Stimulated activated CD4-positive, alpha-beta T cell treated with anti-CD3 and anti-CD28 coated beads, Interleukin-4, amount 100 ng/mL, for 48 hours (primary cell): Measurements from ENCODE around the gene MYO9B.

Experiments used
- DNase-seq, 2 donors: peaks; one replicate each; pipeline ENCODE4 v3.0.0-alpha.2; 2020; ENCODE audit warnings: low read depth in 2 of 2

MYO9B gene

GRCh38 chr19:17075035-17075863 lies at the start of gene MYO9B, which contains the start of gene HAUS8:
MYO9B (plus strand) TSS chr19:17075777; CDS start chr19:17101718, 25,941 bp downstream.
HAUS8 (minus strand) TSS chr19:17075452; CDS start chr19:17075422, 30 bp downstream.
- peak; percentile 99 for DNase-seq

GRCh38 chr19:17025991-17026658 lies 49.5 kb upstream of the MYO9B start:
- no peak for DNase-seq

GRCh38 chr19:17026706-17027534 lies 48.7 kb upstream of the MYO9B start, which contains the start of gene CPAMD8:
CPAMD8 (minus strand) TSS chr19:17026810; CDS start chr19:17026642, 168 bp downstream.
- no peak for DNase-seq

GRCh38 chr19:17027535-17027975 lies 48.0 kb upstream of the MYO9B start:
- DNase-seq = no peak

- no peak for DNase-seq
These were observed 43.8 kb upstream of the MYO9B start for GRCh38 chr19:17031741-17032140.

GRCh38 chr19:17035842-17036424 lies 39.6 kb upstream of the MYO9B start:
- DNase-seq = no peak

GRCh38 chr19:17036640-17037039 lies 38.9 kb upstream of the MYO9B start:
- DNase-seq = no peak

GRCh38 chr19:17037184-17037583 lies 38.4 kb upstream of the MYO9B start:
- DNase-seq = no peak

- DNase-seq = no peak
These were observed 37.5 kb upstream of the MYO9B start for GRCh38 chr19:17037966-17038500.

GRCh38 chr19:17041976-17042375 lies 33.6 kb upstream of the MYO9B start:
- no peak for DNase-seq

GRCh38 chr19:17043744-17044143 lies 31.8 kb upstream of the MYO9B start:
- DNase-seq = no peak

- no peak for DNase-seq
These were observed 29.6 kb upstream of the MYO9B start for GRCh38 chr19:17045907-17046502.

- DNase-seq = no peak
These were observed 26.6 kb upstream of the MYO9B start for GRCh38 chr19:17048885-17049453.

GRCh38 chr19:17049711-17050280 lies 25.8 kb upstream of the MYO9B start:
- DNase-seq = no peak

- no peak for DNase-seq
These were observed 23.1 kb upstream of the MYO9B start for GRCh38 chr19:17052439-17052838.

GRCh38 chr19:17054746-17055145 lies 20.8 kb upstream of the MYO9B start:
- no peak for DNase-seq

GRCh38 chr19:17055636-17056035 lies 19.9 kb upstream of the MYO9B start:
- no peak for DNase-seq

GRCh38 chr19:17058236-17058635 lies 17.3 kb upstream of the MYO9B start:
- DNase-seq = no peak

GRCh38 chr19:17060802-17061201 lies 14.8 kb upstream of the MYO9B start:
- no peak for DNase-seq

- no peak for DNase-seq
These were observed 14.4 kb upstream of the MYO9B start for GRCh38 chr19:17061205-17061604.
